Fibroblast of mammary gland (primary cell): ENCODE data around the gene MPHOSPH8.

Source experiments
- DNase-seq: peaks from one replicate; pipeline ENCODE4 v3.0.0-alpha.2; 2010; ENCODE audit warnings: low read depth
- H3K4me3 ChIP-seq: 2 replicates; pipeline ENCODE4 v1.5.1; 2011; ENCODE audit warnings: low read depth, mild to moderate bottlenecking, low read length, moderate library complexity; ENCODE audit not compliant: control insufficient read depth
- CTCF ChIP-seq: conservative IDR thresholded peaks from 2 replicates; pipeline ENCODE4 v1.5.1; 2011; ENCODE audit warnings: low read depth, low read length, inconsistent platforms; ENCODE audit not compliant: control insufficient read depth, insufficient read depth

The MPHOSPH8 gene

DNA sequence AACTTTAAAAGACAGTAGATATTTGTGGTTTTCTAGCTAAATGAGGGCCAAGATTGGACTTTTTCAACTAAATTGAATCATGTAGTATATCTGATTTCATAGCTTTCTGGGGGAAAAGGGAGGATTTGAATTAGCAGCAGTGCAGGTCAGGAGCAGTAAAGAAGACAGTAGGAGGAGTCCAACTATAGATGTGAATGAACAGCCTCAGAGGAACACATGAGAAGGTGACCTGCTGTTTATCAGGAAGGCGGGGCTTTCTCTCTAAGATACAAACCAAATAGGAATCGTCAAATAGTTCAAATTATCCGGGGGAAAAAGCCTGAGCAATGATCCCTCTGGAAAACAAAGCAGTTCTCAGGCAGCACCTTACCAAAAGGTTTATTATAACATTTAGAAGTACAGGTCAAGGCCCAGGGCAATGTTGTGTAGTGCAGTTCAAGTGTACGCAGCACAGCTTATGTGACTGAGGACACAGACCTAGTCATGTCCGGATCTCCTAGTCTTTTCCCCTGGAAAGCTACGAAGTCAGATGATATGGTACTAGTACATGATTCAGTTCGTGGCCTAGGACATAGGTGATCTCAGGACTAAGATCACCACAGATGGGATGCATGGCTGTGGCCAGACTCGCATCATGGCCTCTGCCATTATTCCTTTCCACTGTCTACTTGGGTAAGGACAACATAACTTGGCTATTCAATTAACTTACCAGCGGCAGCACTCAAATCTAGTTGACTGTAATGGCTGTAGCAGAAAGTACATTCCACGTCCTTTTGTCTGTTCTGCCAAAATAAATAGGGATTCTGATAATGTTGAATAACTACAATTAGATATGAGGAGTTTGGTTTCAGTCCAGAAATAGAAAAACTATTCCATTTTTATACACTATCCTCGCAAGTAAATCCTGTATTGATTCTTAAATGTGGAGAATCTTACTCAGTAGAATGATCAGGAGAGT, 40.3 kb downstream of the MPHOSPH8 start:
- no peak for DNase-seq
- no peak overlapping the region for H3K4me3 ChIP-seq
- TF ChIP-seq CTCF, result no peak

DNA sequence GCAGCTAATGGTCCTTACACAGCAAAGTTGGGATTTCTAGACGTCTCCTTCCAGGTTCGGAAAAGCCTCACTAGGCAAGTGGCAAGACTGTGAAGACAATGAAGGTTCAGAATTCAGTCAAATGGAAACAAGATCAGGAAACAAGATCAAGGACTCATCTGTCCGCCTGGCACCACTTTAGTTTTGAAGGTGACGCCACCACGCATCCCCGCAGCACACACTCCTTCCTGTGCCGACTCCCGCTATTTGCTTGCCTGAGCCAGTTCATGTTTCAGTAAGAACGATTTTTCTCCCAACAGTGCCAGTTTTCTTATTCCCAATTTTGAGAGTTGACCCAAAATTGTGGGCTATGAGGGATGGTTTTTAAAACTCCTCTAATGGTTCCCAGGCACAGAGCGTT, 41.4 kb downstream of the MPHOSPH8 start:
- DNase-seq, result no peak
- no peak overlapping the region for H3K4me3 ChIP-seq
- no peak for TF ChIP-seq CTCF

- DNase-seq, result no peak
- no peak overlapping the region for H3K4me3 ChIP-seq
- no peak for TF ChIP-seq CTCF
Observed at GRCh38 chr13:19676168-19676567, 42.7 kb downstream of the MPHOSPH8 start.

GRCh38 chr13:19680751-19681150, 47.3 kb downstream of the MPHOSPH8 start:
- DNase-seq, result no peak
- no peak for TF ChIP-seq CTCF
- no peak overlapping the region for H3K4me3 ChIP-seq

- TF ChIP-seq CTCF, result no peak
- no peak overlapping the region for H3K4me3 ChIP-seq
- no peak for DNase-seq
Observed at GRCh38 chr13:19681517-19681916, 48.1 kb downstream of the MPHOSPH8 start.

DNA sequence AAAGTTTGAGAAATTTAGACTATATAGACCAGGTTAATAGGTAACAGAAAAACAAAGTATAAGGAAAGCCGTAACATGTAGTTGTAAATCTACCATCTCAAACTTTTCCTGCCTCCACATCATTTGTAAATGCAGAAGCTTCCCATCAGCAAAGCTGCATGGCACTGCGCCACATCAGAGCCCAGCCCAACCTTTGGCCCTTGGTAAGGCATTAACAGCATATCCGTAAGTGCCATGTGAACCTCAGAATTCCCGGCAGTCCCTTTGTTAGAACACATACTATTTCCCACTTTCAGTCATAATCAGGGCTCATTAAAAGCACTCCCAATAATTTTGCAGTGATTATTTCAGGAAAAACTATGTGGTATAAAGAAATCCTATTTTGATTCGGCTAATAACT, 51.6 kb downstream of the MPHOSPH8 start:
- no peak for DNase-seq
- no peak overlapping the region for H3K4me3 ChIP-seq
- no peak for TF ChIP-seq CTCF
